OCI-LY3 (cell line): ENCODE data around the gene CBR3.
"Not testable (repeated sequence)": the region's sequence is repeated elsewhere in the genome, so short reads cannot be mapped to it uniquely, and the experiment has no call there.

ENCODE experiments used
- H2AFZ ChIP-seq: fragments of 200-600, 300-600 bp; shearing (Covaris generic); 2 replicates; pipeline ENCODE4 v1.6.0; 2014; ENCODE audit warnings: antibody characterized with exemption, low read depth, low read length
- H3K27ac ChIP-seq: fragments of 200-600, 300-600 bp; sonication (generic); 2 replicates; pipeline ENCODE4 v1.5.1; 2014; ENCODE audit warnings: mild to moderate bottlenecking, low read length, moderate library complexity, mixed read lengths
- H3K27me3 ChIP-seq: fragments of 200-600, 300-600 bp; sonication (generic); 2 replicates; pipeline ENCODE4 v1.6.1; 2014; ENCODE audit warnings: low read depth, low read length, mixed read lengths
- H3K36me3 ChIP-seq: fragments of 200-600, 300-600 bp; sonication (generic); replicated peaks from 2 replicates; pipeline ENCODE3; 2014; ENCODE audit warnings: low read depth, low read length, mixed read lengths
- H3K4me1 ChIP-seq: fragments of 300-600, 200-600 bp; sonication (generic); 2 replicates; pipeline ENCODE4 v1.6.1; 2014; ENCODE audit warnings: low read length, mixed read lengths
- H3K4me2 ChIP-seq: fragments of 200-600, 300-600 bp; sonication (generic); 2 replicates; pipeline ENCODE4 v1.6.1; 2014; ENCODE audit warnings: low read length, mixed read lengths
- H3K4me3 ChIP-seq: fragments of 300-600, 200-600 bp; sonication (generic); 2 replicates; pipeline ENCODE4 v1.5.1; 2014; ENCODE audit warnings: antibody characterized with exemption, mild to moderate bottlenecking, low read length, moderate library complexity
- H3K79me2 ChIP-seq: fragments of 300-600, 200-600 bp; shearing (Covaris generic); 2 replicates; pipeline ENCODE4 v1.6.1; 2014; ENCODE audit warnings: mild to moderate bottlenecking, low read length, mixed read lengths
- H3K9ac ChIP-seq: fragments of 300-600, 200-600 bp; shearing (Covaris generic); 2 replicates; pipeline ENCODE4 v1.6.0; 2014; ENCODE audit warnings: mild to moderate bottlenecking, low read length, moderate library complexity
- H3K9me3 ChIP-seq: fragments of 200-600, 300-600 bp; shearing (Covaris generic); 2 replicates; pipeline ENCODE4 v1.6.1; 2014; ENCODE audit warnings: low read length, mixed read lengths; ENCODE audit not compliant: insufficient read depth
- H4K20me1 ChIP-seq: fragments of 200-600, 300-600 bp; sonication (generic); 2 replicates; pipeline ENCODE4 v1.6.1; 2016; ENCODE audit warnings: low read length, mixed read lengths; ENCODE audit not compliant: insufficient read depth
- CTCF ChIP-seq: fragments of 200-600, 300-600 bp; sonication (generic); IDR thresholded peaks from 2 replicates; pipeline ENCODE4 v1.5.1; 2014; ENCODE audit warnings: antibody characterized with exemption, low read length, low read depth
- EZH2phosphoT487 ChIP-seq: fragments of 200-600 bp; shearing (Covaris generic); IDR thresholded peaks from 2 replicates; pipeline ENCODE4 v1.6.1; 2018; ENCODE audit warnings: antibody characterized with exemption, mixed run types, low read depth

The CBR3 gene

DNA sequence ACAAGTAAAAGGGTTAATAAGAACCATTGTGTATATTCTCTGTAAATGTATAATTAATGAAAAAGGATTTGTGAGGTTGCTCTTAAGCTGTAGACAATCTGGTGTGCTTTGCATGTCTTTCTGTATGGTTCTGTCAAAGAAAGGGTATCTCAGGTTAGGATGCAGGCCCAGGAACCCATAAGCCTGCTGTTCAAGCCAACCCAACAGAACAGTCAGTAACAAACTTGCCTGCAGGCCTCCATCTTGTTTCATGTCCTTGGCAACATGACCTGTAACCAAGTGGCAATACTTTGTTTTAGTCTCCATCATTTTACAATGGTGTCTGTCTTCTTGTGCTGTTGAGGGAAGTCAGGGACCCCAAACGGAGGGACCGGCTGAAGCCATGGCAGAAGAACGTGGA lies 35.9 kb upstream of the CBR3 start:
- Histone ChIP-seq H3K4me2 (no peak overlapping the region), H3K79me2 (no peaks in the 10 kb centered on the region), H3K9me3 (peaks cover under 1% of the 10 kb centered on the region; the same call in 1 of the 2 replicates), H2AFZ (no peak overlapping the region), H3K27ac (no peak overlapping the region), H3K27me3 (no peaks in the 10 kb centered on the region), H3K4me3 (no peak overlapping the region), H3K36me3 (no peaks in the 10 kb centered on the region), H3K4me1 (peaks cover 2% of the 10 kb centered on the region), H3K9ac (no peak overlapping the region), H4K20me1 (no peaks in the 10 kb centered on the region)
- TF ChIP-seq CTCF (no peak), EZH2phosphoT487 (no peak)

DNA sequence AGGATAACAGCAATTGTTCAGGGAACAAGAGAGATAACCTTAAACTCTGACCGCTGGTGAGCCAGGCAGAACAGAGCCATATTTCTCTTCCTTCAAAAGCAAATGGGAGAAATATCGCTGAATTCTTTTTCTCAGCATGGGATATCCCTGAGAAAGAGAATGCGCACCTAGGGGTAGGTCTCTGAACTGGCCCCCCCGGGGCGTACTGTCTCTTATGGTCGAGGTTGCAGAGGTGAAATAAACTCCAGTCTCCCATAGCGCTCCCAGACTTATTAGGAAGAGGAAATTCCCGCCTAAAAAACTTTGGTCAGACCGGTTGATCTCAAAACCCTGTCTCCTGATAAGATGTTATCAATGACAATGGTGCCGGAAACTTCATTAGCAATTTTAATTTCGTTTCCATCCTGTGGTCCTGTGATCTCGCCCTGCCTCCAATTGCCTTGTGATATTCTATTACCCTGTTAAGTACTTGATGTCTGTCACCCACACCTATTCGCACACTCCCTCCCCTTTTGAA lies 35.1 kb upstream of the CBR3 start:
- H2AFZ ChIP-seq, result not testable (repeated sequence)

GRCh38 chr21:36100971-36101641 lies 33.8 kb upstream of the CBR3 start:
- H3K4me1 ChIP-seq, result peaks cover 2% of the 10 kb centered on the region
- no peaks in the 10 kb centered on the region for H3K9me3 ChIP-seq
- TF ChIP-seq CTCF (no peak), EZH2phosphoT487 (no peak)
- no peaks in the 10 kb centered on the region for H3K79me2 ChIP-seq
- H2AFZ ChIP-seq, result no peak overlapping the region
- no peaks in the 10 kb centered on the region for H3K27me3 ChIP-seq
- H3K36me3 ChIP-seq, result no peaks in the 10 kb centered on the region
- H3K9ac ChIP-seq, result no peak overlapping the region
- H3K4me2 ChIP-seq, result no peak overlapping the region
- no peaks in the 10 kb centered on the region for H4K20me1 ChIP-seq
- no peak overlapping the region for H3K27ac ChIP-seq
- H3K4me3 ChIP-seq, result no peak overlapping the region

More for the DNA sequence above, 35.1 kb upstream of the CBR3 start:
- not testable (repeated sequence) for H3K9me3 ChIP-seq, H3K4me1 ChIP-seq, H4K20me1 ChIP-seq, H3K27me3 ChIP-seq, H3K4me3 ChIP-seq, H3K36me3 ChIP-seq, H3K9ac ChIP-seq, H3K4me2 ChIP-seq, H3K27ac ChIP-seq, H3K79me2 ChIP-seq

DNA sequence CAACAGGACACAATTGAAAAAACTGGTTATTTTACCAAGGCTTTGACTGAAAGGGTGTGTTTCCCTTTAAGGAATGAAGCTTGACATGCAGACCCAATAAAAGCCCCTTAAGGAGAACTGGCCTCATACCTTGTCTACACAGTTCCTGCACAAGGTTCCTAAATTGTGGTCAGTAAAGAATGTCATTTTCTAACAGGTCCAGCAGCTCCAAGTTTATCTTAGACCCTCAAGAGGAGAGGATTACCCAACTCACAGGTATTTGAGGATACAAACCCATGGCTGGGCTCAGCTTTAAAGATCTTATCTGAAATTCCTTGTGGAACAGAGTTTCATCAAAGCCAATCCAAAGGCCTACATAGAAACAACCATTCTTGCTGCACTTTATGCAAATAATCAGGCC lies 31.4 kb upstream of the CBR3 start:
- no peaks in the 10 kb centered on the region for H4K20me1 ChIP-seq
- H3K4me3 ChIP-seq, result no peak overlapping the region
- TF ChIP-seq EZH2phosphoT487 (no peak), CTCF (no peak)
- no peaks in the 10 kb centered on the region for H3K79me2 ChIP-seq
- no peak overlapping the region for H3K27ac ChIP-seq
- no peaks in the 10 kb centered on the region for H3K4me1 ChIP-seq
- H3K4me2 ChIP-seq, result no peak overlapping the region
- H3K9ac ChIP-seq, result no peak overlapping the region
- H3K9me3 ChIP-seq, result no peaks in the 10 kb centered on the region
- H2AFZ ChIP-seq, result no peak overlapping the region
- H3K36me3 ChIP-seq, result no peaks in the 10 kb centered on the region
- no peaks in the 10 kb centered on the region for H3K27me3 ChIP-seq
